ENCODE data around the gene CASK.

Gene CASK

GRCh38 chrX:41933546-41933945, 10.2 kb upstream of the CASK start:
- TF ChIP-seq MYC (IDR thresholded peaks at IDR 0.05; ENCODE audit: low read depth, low read length): no peak
- no peak for TF ChIP-seq MAX (IDR thresholded peaks at IDR 0.05; ENCODE audit: low read depth, low read length)
- TF ChIP-seq POLR2A (IDR thresholded peaks at IDR 0.05; ENCODE audit: extremely low read depth, insufficient read length): no peak
- TF ChIP-seq, protein P1, sequence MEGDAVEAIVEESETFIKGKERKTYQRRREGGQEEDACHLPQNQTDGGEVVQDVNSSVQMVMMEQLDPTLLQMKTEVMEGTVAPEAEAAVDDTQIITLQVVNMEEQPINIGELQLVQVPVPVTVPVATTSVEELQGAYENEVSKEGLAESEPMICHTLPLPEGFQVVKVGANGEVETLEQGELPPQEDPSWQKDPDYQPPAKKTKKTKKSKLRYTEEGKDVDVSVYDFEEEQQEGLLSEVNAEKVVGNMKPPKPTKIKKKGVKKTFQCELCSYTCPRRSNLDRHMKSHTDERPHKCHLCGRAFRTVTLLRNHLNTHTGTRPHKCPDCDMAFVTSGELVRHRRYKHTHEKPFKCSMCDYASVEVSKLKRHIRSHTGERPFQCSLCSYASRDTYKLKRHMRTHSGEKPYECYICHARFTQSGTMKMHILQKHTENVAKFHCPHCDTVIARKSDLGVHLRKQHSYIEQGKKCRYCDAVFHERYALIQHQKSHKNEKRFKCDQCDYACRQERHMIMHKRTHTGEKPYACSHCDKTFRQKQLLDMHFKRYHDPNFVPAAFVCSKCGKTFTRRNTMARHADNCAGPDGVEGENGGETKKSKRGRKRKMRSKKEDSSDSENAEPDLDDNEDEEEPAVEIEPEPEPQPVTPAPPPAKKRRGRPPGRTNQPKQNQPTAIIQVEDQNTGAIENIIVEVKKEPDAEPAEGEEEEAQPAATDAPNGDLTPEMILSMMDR (IDR thresholded peaks at IDR 0.05; ENCODE audit: low read depth, low read length): no peak
- no peak for DNase-seq (ENCODE audit: low read depth)
- H3K4me3 ChIP-seq (ENCODE audit: low read depth, low read length): no peak overlapping the region

DNA sequence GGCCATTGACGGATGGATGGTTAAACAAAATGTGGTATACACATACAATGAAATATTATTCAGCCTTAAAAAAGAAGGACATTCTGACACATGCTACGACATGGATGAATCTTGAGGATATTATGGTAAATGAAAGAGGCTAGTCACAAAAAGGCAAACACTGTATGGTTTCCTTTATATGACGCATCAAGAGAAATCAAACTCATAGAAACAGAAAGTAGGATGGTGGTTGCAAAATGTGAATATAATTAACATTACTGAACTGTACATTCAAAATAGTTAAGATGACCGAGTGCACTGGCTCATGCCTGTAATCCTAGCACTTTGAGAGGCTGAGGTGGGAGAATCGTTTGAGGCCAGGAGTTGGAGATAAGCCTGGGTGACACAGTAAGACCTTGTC, 9.5 kb upstream of the CASK start:
- DNase-seq (ENCODE audit: low read depth): no peak
- TF ChIP-seq MAX (IDR thresholded peaks at IDR 0.05; ENCODE audit: low read depth, low read length) (no peak), MYC (IDR thresholded peaks at IDR 0.05; ENCODE audit: low read depth, low read length) (no peak), POLR2A (IDR thresholded peaks at IDR 0.05; ENCODE audit: extremely low read depth, insufficient read length) (no peak)
- TF ChIP-seq, protein P1 (IDR thresholded peaks at IDR 0.05; ENCODE audit: low read depth, low read length): no peak
- no peak overlapping the region for H3K4me3 ChIP-seq (ENCODE audit: low read depth, low read length)

DNA sequence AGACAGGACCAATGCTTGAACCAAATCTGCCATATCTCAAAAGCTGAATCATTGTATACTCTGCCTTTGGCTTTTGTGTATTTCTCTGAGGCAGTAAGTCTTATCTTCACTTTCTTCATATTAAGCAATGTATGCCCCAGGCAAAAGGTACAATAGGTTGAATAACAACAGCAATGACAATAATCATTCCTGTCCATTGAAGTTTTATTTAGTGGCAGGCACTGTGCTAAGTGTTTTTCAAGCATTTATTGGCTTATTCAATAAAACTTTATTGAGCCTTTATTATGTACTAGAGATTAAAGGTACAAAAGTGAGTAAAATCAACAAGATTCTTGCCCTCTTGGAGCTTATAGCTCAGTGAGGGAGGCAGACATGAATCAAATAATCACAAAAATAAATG, 8.2 kb upstream of the CASK start:
- H3K4me3 ChIP-seq (ENCODE audit: low read depth, low read length): no peak overlapping the region
- DNase-seq (ENCODE audit: low read depth): no peak
- no peak for TF ChIP-seq MAX (IDR thresholded peaks at IDR 0.05; ENCODE audit: low read depth, low read length)
- TF ChIP-seq MYC (IDR thresholded peaks at IDR 0.05; ENCODE audit: low read depth, low read length): no peak
- TF ChIP-seq, protein P1 (IDR thresholded peaks at IDR 0.05; ENCODE audit: low read depth, low read length): no peak
- TF ChIP-seq POLR2A (IDR thresholded peaks at IDR 0.05; ENCODE audit: extremely low read depth, insufficient read length): no peak

GRCh38 chrX:41923978-41924683, 777 bp upstream of the CASK start:
- H3K4me3 ChIP-seq (ENCODE audit: low read depth, low read length): peak overlapping the region; percentile 47
- TF ChIP-seq MAX (IDR thresholded peaks at IDR 0.05; ENCODE audit: low read depth, low read length) (no peak), POLR2A (IDR thresholded peaks at IDR 0.05; ENCODE audit: extremely low read depth, insufficient read length) (no peak), MYC (IDR thresholded peaks at IDR 0.05; ENCODE audit: low read depth, low read length) (no peak)
- TF ChIP-seq, protein P1 (IDR thresholded peaks at IDR 0.05; ENCODE audit: low read depth, low read length): no peak
- DNase-seq (ENCODE audit: low read depth): peak; percentile 3

DNA sequence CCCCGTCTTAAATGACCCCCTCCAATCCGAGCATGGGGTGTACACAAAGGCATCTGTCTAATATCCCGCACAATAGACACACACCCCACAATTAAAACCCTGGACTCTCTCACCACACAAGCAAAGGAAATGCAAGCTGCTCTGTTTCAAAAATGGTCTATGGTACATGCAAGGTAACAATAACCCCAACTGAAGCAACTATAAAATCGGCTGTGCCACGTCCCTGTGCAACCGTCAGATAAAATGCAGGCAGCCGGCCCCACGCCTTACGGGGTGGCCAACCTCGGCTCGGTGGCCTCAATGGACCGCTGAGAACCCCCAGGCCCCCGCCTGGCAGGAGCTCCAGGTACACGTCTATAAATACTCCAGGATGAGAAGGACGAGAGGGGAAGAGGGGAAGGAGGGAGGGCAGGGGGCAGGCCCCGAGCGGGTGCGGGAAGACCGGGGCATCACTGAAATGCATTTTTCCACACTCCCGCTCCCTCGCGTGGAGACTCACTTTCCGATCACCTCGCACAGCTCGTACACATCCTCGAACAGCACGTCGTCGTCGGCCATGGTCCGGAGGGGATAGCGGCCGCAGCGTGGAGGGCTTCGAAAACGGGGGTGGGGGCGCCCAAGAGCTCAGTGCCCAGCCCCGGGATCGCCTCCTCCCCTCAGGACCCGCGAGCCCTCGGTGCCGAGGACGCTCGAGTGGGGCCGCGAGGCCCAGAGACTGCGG, 763 bp downstream of the CASK start:
- no peak for TF ChIP-seq POLR2A (IDR thresholded peaks at IDR 0.05; ENCODE audit: extremely low read depth, insufficient read length)
- TF ChIP-seq, protein P1 (IDR thresholded peaks at IDR 0.05; ENCODE audit: low read depth, low read length): no peak
- TF ChIP-seq MAX (IDR thresholded peaks at IDR 0.05; ENCODE audit: low read depth, low read length): no peak
- no peak for TF ChIP-seq MYC (IDR thresholded peaks at IDR 0.05; ENCODE audit: low read depth, low read length)
- H3K4me3 ChIP-seq (ENCODE audit: low read depth, low read length): no peak overlapping the region
- DNase-seq (ENCODE audit: low read depth): peak; percentile 1
